Measurements from ENCODE around the gene RPL4. TPM values are rescaled to one million over a fixed set of nuclear protein-coding genes. Genes with fewer than 3 reads are reported as not detected.

RPL4 gene
- total RNA-seq: 1,000 to 10,000 TPM; 3,711 to 3,744 TPM

GRCh38 chr15:66504563-66505429 lies at the start of gene RPL4, which contains the start of gene ZWILCH:
Gene RPL4, minus strand, starts transcription at chr15:66504855. Its CDS starts 65 bp downstream, at chr15:66504790.
Gene ZWILCH, plus strand, starts transcription at chr15:66505326. Its CDS starts 13 bp downstream, at chr15:66505339.

GRCh38 chr15:66497502-66498455 lies 6.9 kb downstream of the RPL4 start, which contains the start of gene SNAPC5:
Gene SNAPC5, minus strand, starts transcription at chr15:66497762. Its CDS starts 31 bp downstream, at chr15:66497731.

Small RNA genes within 50 kb of the gene (microRNA-seq; reads per million reads assigned to microRNA genes)
- gene MIR4512 (ENCODE audit: borderline microRNAs expressed, borderline replicate concordance): not detected

Other genes with a start within 250 kb of the RPL4 start
- 10 to 100 TPM; 30.6 to 31.6 TPM for gene DIS3L, start 211.3 kb downstream of the RPL4 start, total RNA-seq
- 10 to 100 TPM; 18.8 TPM for gene TIPIN, start 148.2 kb downstream of the RPL4 start, total RNA-seq
- 10 to 100 TPM; 94.5 to 95.7 TPM for gene MAP2K1, start 117.9 kb downstream of the RPL4 start, total RNA-seq
- gene SNAPC5, start 7.1 kb downstream of the RPL4 start, total RNA-seq: 10 to 100 TPM; 18.0 to 20.4 TPM
- gene ZWILCH, start 471 bp upstream of the RPL4 start, total RNA-seq: 10 to 100 TPM; 19.4 to 21.8 TPM
- gene LCTL, start 61.1 kb upstream of the RPL4 start, total RNA-seq: not detected
- gene SMAD6, start 197.4 kb upstream of the RPL4 start, total RNA-seq: 1 to 10 TPM; 1.3 to 1.4 TPM